ENCODE results near the gene PRODH. TPM values are rescaled to one million over a fixed set of nuclear protein-coding genes. Genes with fewer than 3 reads are reported as not detected.

The PRODH gene
- total and polyA plus RNA-seq, 10 donors: 0.55 to 4.0 (median 0.70) TPM; not detected in 3

- TF ChIP-seq CTCF (IDR thresholded peaks at IDR 0.05 in 8 of 11, conservative IDR thresholded peaks at IDR 0.05 in 3 of 11): no peak
- TF ChIP-seq POLR2AphosphoS5 (IDR thresholded peaks at IDR 0.05): no peak
- no peak for TF ChIP-seq POLR2A (IDR thresholded peaks at IDR 0.05)
- DNase-seq: no peak
- no peak overlapping the region for H3K27ac ChIP-seq
- no peaks in the 10 kb centered on the region for H3K4me1 ChIP-seq
- H3K27me3 ChIP-seq (replicated peaks in 1 of 7): no peaks in the 10 kb centered on the region
- no CpG with 5 or more reads among the region's 16 CpGs for WGBS, 5 donors
- H3K9me3 ChIP-seq: no peaks in the 10 kb centered on the region
- no peak overlapping the region for H3K4me3 ChIP-seq
- intact Hi-C loops (cut with DNase I; ENCODE audit: low total_unique reads): no loop called here
- H3K36me3 ChIP-seq: no peaks in the 10 kb centered on the region
These were observed 4.0 kb downstream of the PRODH start for GRCh38 chr22:18931905-18932652.

GRCh38 chr22:18929459-18929858 is 6.6 kb downstream of the PRODH start:
- no peak for DNase-seq
- TF ChIP-seq CTCF (IDR thresholded peaks at IDR 0.05 in 8 of 11, conservative IDR thresholded peaks at IDR 0.05 in 3 of 11) (no peak), POLR2A (IDR thresholded peaks at IDR 0.05) (no peak)
- WGBS, 5 donors: 12 to 80% methylated on average over 1 to 2 of the region's 5 CpGs; no CpG with 5 or more reads in 3 of the 5 donors
- Histone ChIP-seq H3K27me3 (replicated peaks in 1 of 7) (no peaks in the 10 kb centered on the region), H3K9me3 (no peaks in the 10 kb centered on the region), H3K4me3 (no peak overlapping the region), H3K27ac (no peak overlapping the region), H3K4me1 (no peaks in the 10 kb centered on the region), H3K36me3 (no peaks in the 10 kb centered on the region)
- intact Hi-C loops (cut with DNase I; ENCODE audit: low total_unique reads): no loop called here

- H3K36me3 ChIP-seq: no peaks in the 10 kb centered on the region
- WGBS, 5 donors: no CpG with 5 or more reads among the region's 5 CpGs
- H3K4me3 ChIP-seq: no peak overlapping the region
- no peaks in the 10 kb centered on the region for H3K4me1 ChIP-seq
- intact Hi-C loops (cut with DNase I; ENCODE audit: low total_unique reads): no loop called here
- H3K27ac ChIP-seq: no peak overlapping the region
- TF ChIP-seq POLR2AphosphoS5 (IDR thresholded peaks at IDR 0.05) (no peak), POLR2A (IDR thresholded peaks at IDR 0.05) (no peak), CTCF (IDR thresholded peaks at IDR 0.05 in 8 of 11, conservative IDR thresholded peaks at IDR 0.05 in 3 of 11) (no peak)
- no peak for DNase-seq
- H3K27me3 ChIP-seq (replicated peaks in 1 of 7): no peaks in the 10 kb centered on the region
- no peaks in the 10 kb centered on the region for H3K9me3 ChIP-seq
These were observed 8.5 kb downstream of the PRODH start for GRCh38 chr22:18927573-18927972.

- Histone ChIP-seq H3K27ac (no peak overlapping the region), H3K4me3 (no peak overlapping the region), H3K9me3 (no peaks in the 10 kb centered on the region), H3K27me3 (replicated peaks in 1 of 7) (no peaks in the 10 kb centered on the region), H3K36me3 (no peaks in the 10 kb centered on the region), H3K4me1 (no peaks in the 10 kb centered on the region)
- intact Hi-C loops (cut with DNase I; ENCODE audit: low total_unique reads): no loop called here
- DNase-seq: no peak
- TF ChIP-seq CTCF (IDR thresholded peaks at IDR 0.05 in 8 of 11, conservative IDR thresholded peaks at IDR 0.05 in 3 of 11): no peak
- TF ChIP-seq POLR2A (IDR thresholded peaks at IDR 0.05): no peak
- TF ChIP-seq POLR2AphosphoS5 (IDR thresholded peaks at IDR 0.05): no peak
- no CpG with 5 or more reads among the region's 4 CpGs for WGBS, 5 donors
These were observed 9.1 kb downstream of the PRODH start for GRCh38 chr22:18927020-18927419.

All from spleen (tissue), 11 donors.